SK-N-MC (cell line): ENCODE data around the gene GPR17.

Experiments
- EZH2 ChIP-seq: fragments of 200-600 bp; sonication (generic); IDR thresholded peaks from one replicate; pipeline ENCODE4 v1.6.1; 2017; ENCODE audit warnings: antibody characterized with exemption
- POLR2AphosphoS5 ChIP-seq: IDR thresholded peaks from 2 replicates; pipeline ENCODE4 v1.6.1; 2012; ENCODE audit warnings: mild to moderate bottlenecking, low read depth, low read length, borderline replicate concordance

GRCh38 chr2:127653421-127654083 lies 7.6 kb downstream of the GPR17 start:
- TF ChIP-seq EZH2 (no peak), POLR2AphosphoS5 (no peak)
